GM23338 (cell line): ENCODE data around the gene COL25A1.

Source experiments
- CREB1 ChIP-seq: fragments of 250-450 bp; sonication (Bioruptor Pico); IDR thresholded peaks from 2 replicates; pipeline ENCODE4 v1.5.0; 2020; ENCODE audit warnings: low read depth, mild to moderate bottlenecking, moderate library complexity
- CTCF ChIP-seq, 2 experiments: fragments of 200-600 bp in 1 of 2; sonication (generic) in 1 of 2; conservative IDR thresholded peaks; 2 replicates each; pipeline versions ENCODE4 v1.5.1 to v1.6.1; 2016 to 2017; ENCODE audit warnings: antibody characterized with exemption in 2 of 2, low read depth in 2 of 2, mild to moderate bottlenecking in 2 of 2, moderate library complexity in 1 of 2
- EZH2 ChIP-seq: fragments of 200-600 bp; sonication (generic); IDR thresholded peaks from one replicate; pipeline ENCODE4 v1.8.0; 2017; ENCODE audit warnings: antibody characterized with exemption, mild to moderate bottlenecking, low read depth; ENCODE audit not compliant: unreplicated experiment
- EZH2phosphoT487 ChIP-seq: fragments of 200-600 bp; sonication (generic); IDR thresholded peaks from one replicate; pipeline ENCODE4 v1.8.1; 2018; ENCODE audit warnings: antibody characterized with exemption; ENCODE audit not compliant: unreplicated experiment
- JUNB ChIP-seq: IDR thresholded peaks from one replicate; pipeline ENCODE4 v1.6.1; 2016; ENCODE audit warnings: antibody characterized with exemption; ENCODE audit not compliant: unreplicated experiment
- NANOG ChIP-seq: IDR thresholded peaks from 2 replicates; pipeline ENCODE4 v1.6.1; 2016; ENCODE audit warnings: antibody characterized with exemption, borderline replicate concordance
- POLR2AphosphoS5 ChIP-seq: IDR thresholded peaks from 2 replicates; pipeline ENCODE4 v1.6.1; 2016; ENCODE audit warnings: antibody characterized with exemption, low read depth
- REST ChIP-seq: IDR thresholded peaks from one replicate; pipeline ENCODE4 v1.6.1; 2018; ENCODE audit warnings: antibody characterized with exemption; ENCODE audit not compliant: unreplicated experiment
- ZNF331 ChIP-seq: fragments of 250-450 bp; sonication (Bioruptor Pico); IDR thresholded peaks from 2 replicates; pipeline ENCODE4 v1.5.0; 2020; ENCODE audit warnings: low read depth, mild to moderate bottlenecking, moderate library complexity

- TF ChIP-seq CTCF (conservative IDR thresholded peaks at IDR 0.05; ENCODE audit: low read depth in 2 of 2) (no peak), REST (no peak), EZH2phosphoT487 (no peak), EZH2 (no peak), POLR2AphosphoS5 (no peak), JUNB (no peak), CREB1 (CRISPR knock-in tag) (no peak), ZNF331 (CRISPR knock-in tag) (no peak), NANOG (no peak)
Measured at GRCh38 chr4:109319156-109319555, 16.7 kb upstream of the COL25A1 start.
